Colonic mucosa (tissue), 4 donors: ENCODE results near the gene IL23A. TPM values are rescaled to one million over a fixed set of nuclear protein-coding genes. Genes with fewer than 3 reads are reported as not detected.

Experiments used
- DNase-seq: peaks from one replicate; pipeline ENCODE4 v3.0.0-alpha.2; 2020
- H3K27ac ChIP-seq: fragments of 200-600 bp; one replicate; pipeline ENCODE4 v1.8.0; 2021
- H3K27me3 ChIP-seq: fragments of 200-600 bp; one replicate; pipeline ENCODE4 v1.8.0; 2021
- H3K36me3 ChIP-seq: fragments of 200-600 bp; one replicate; pipeline ENCODE4 v1.8.0; 2021
- H3K4me1 ChIP-seq: fragments of 200-600 bp; one replicate; pipeline ENCODE4 v1.8.0; 2021; ENCODE audit warnings: mild to moderate bottlenecking
- H3K4me3 ChIP-seq: fragments of 200-600 bp; one replicate; pipeline ENCODE4 v1.8.0; 2021
- H3K9ac ChIP-seq, 2 donors: one replicate each; pipeline ENCODE4 v1.7.0; 2013; ENCODE audit warnings: control low read depth in 2 of 2, low read depth in 2 of 2, low read length in 2 of 2
- H3K9me3 ChIP-seq: fragments of 200-600 bp; one replicate; pipeline ENCODE4 v1.8.0; 2021
- CTCF ChIP-seq: fragments of 200-600 bp; IDR thresholded peaks from one replicate; pipeline ENCODE4 v1.8.0; 2022; ENCODE audit warnings: antibody characterized with exemption, mild to moderate bottlenecking
- intact Hi-C: fragments of 100-400 bp; cut with DNase I; formaldehyde crosslinking; loops from one replicate; pipeline ENCODE4 v1.14.1; 2022
- total RNA-seq, 2 donors: library from RNA; stranded (reverse); fragmentation: NEBNext Ultra II Directional in 1 of 2; extraction: Animal tissue kit (Norgen Biotek cat#: 25700) in 1 of 2; gene quantifications; one replicate each; pipeline ENCODE4 v1.2.1, GENCODE V29; 2021
- donor health status: healthy.
- donor health status: DM: no; HTN: no; CAD: no.
- donor health status: DM: no; HTN: no; CAD: no.

IL23A gene
- total RNA-seq, 2 donors from 2014 or later = 0.27 TPM; not detected in 1

GRCh38 chr12:56361487-56362129, 22.9 kb downstream of the IL23A start:
- intact Hi-C loops = loop anchor here (5.0 kb wide), 1 partner anchor 86 kb away; the partner anchor contains the start of gene TIMELESS
- H3K4me1 ChIP-seq = peaks cover 5% of the 10 kb centered on the region
- H3K27ac ChIP-seq = no peak overlapping the region
- no peak for TF ChIP-seq CTCF
- DNase-seq = no peak
- no peaks in the 10 kb centered on the region for H3K36me3 ChIP-seq
- no peak overlapping the region for H3K9ac ChIP-seq
- H3K4me3 ChIP-seq = no peak overlapping the region
- no peaks in the 10 kb centered on the region for H3K27me3 ChIP-seq
- H3K9me3 ChIP-seq = no peaks in the 10 kb centered on the region

- no peak for DNase-seq
- Histone ChIP-seq H3K9ac (no peak within 1 kb of the TSS), H3K27ac (no peak within 1 kb of the TSS), H3K9me3 (no peaks in the 10 kb centered on the region), H3K4me1 (peaks cover 5% of the 10 kb centered on the region), H3K4me3 (no peak within 1 kb of the TSS), H3K36me3 (no peaks in the 10 kb centered on the region), H3K27me3 (no peaks in the 10 kb centered on the region)
- intact Hi-C loops = loop anchor here (5.0 kb wide), 1 partner anchor 85 kb away; the partner anchor contains the start of gene TIMELESS
- no peak for TF ChIP-seq CTCF
Measured at GRCh38 chr12:56362130-56363059, 23.7 kb downstream of the IL23A start, which contains the start of gene APOF. TSS of gene APOF (minus strand) at chr12:56362857. CDS start at chr12:56362745, 112 bp downstream.

GRCh38 chr12:56366948-56367347, 28.3 kb downstream of the IL23A start:
- intact Hi-C loops = no loop called here
- TF ChIP-seq CTCF = no peak
- no peaks in the 10 kb centered on the region for H3K36me3 ChIP-seq
- H3K4me3 ChIP-seq = no peak overlapping the region
- DNase-seq = no peak
- H3K9ac ChIP-seq = no peak overlapping the region
- H3K27ac ChIP-seq = no peak overlapping the region
- no peaks in the 10 kb centered on the region for H3K27me3 ChIP-seq
- H3K4me1 ChIP-seq = no peaks in the 10 kb centered on the region
- H3K9me3 ChIP-seq = no peaks in the 10 kb centered on the region

- Histone ChIP-seq H3K27ac (no peak overlapping the region), H3K9me3 (no peaks in the 10 kb centered on the region), H3K36me3 (no peaks in the 10 kb centered on the region), H3K9ac (no peak overlapping the region), H3K4me1 (no peaks in the 10 kb centered on the region), H3K27me3 (no peaks in the 10 kb centered on the region), H3K4me3 (no peak overlapping the region)
- TF ChIP-seq CTCF = no peak
- intact Hi-C loops = no loop called here
- no peak for DNase-seq
Measured at GRCh38 chr12:56373515-56373914, 34.8 kb downstream of the IL23A start.

- H3K36me3 ChIP-seq = no peaks in the 10 kb centered on the region
- H3K4me3 ChIP-seq = no peak overlapping the region
- no peak overlapping the region for H3K9ac ChIP-seq
- DNase-seq = no peak
- H3K4me1 ChIP-seq = no peaks in the 10 kb centered on the region
- no peaks in the 10 kb centered on the region for H3K9me3 ChIP-seq
- intact Hi-C loops = no loop called here
- H3K27me3 ChIP-seq = no peaks in the 10 kb centered on the region
- TF ChIP-seq CTCF = no peak
- H3K27ac ChIP-seq = no peak overlapping the region
Measured at GRCh38 chr12:56374726-56375597, 36.3 kb downstream of the IL23A start.
